Breast epithelium (tissue), 4 donors: ENCODE results near the gene NAALADL2. TPM values are rescaled to one million over a fixed set of nuclear protein-coding genes. Genes with fewer than 3 reads are reported as not detected.

Experiments used
- DNase-seq, 2 donors: peaks; one replicate each; pipeline ENCODE4 v3.0.0-alpha.2; 2019; ENCODE audit warnings: low spot score in 2 of 2
- H3K27ac ChIP-seq, 2 donors: fragments of 200-600 bp; sonication (generic) in 1 of 2; one replicate each; pipeline ENCODE4 v1.5.1; 2016 to 2019; ENCODE audit warnings: mild to moderate bottlenecking in 1 of 2
- H3K27me3 ChIP-seq, 2 donors: fragments of 200-600 bp; sonication (generic) in 1 of 2; one replicate each; pipeline versions ENCODE4 v1.5.1 to v1.6.0; 2017 to 2019; ENCODE audit warnings: control low read depth in 1 of 2, mild to moderate bottlenecking in 1 of 2
- H3K36me3 ChIP-seq: fragments of 200-600 bp; one replicate; pipeline ENCODE4 v1.5.1; 2019
- H3K4me1 ChIP-seq, 2 donors: fragments of 200-600 bp; sonication (generic); one replicate each; pipeline ENCODE4 v1.5.1; 2016 to 2019; ENCODE audit warnings: control low read depth in 1 of 2
- H3K4me3 ChIP-seq, 3 donors: fragments of 200-600 bp; sonication (generic); 1 replicate in 2 of 3; 2 replicates in 1 of 3; pipeline ENCODE4 v1.5.1; 2016 to 2019; ENCODE audit warnings: mild to moderate bottlenecking in 3 of 3, moderate library complexity in 2 of 3
- H3K9me3 ChIP-seq, 2 donors: fragments of 200-600 bp; sonication (generic) in 1 of 2; one replicate each; pipeline ENCODE4 v1.5.1; 2016 to 2019; ENCODE audit warnings: control low read depth in 1 of 2
- CTCF ChIP-seq, 3 donors: fragments of 450-650 bp; IDR thresholded peaks; one replicate each; pipeline ENCODE4 v1.5.1; 2016 to 2017; ENCODE audit warnings: antibody characterized with exemption in 3 of 3, mild to moderate bottlenecking in 3 of 3, moderate library complexity in 3 of 3
- POLR2A ChIP-seq: fragments of 450-650 bp; IDR thresholded peaks from one replicate; pipeline ENCODE4 v1.6.1; 2016; ENCODE audit warnings: antibody characterized with exemption, mild to moderate bottlenecking, moderate library complexity
- POLR2AphosphoS5 ChIP-seq, 3 donors: sonication (generic); formaldehyde crosslinking; IDR thresholded peaks; one replicate each; pipeline ENCODE4 v1.6.1; 2017; ENCODE audit warnings: antibody characterized with exemption in 3 of 3
- intact Hi-C: fragments of 100-400 bp; cut with DNase I; formaldehyde crosslinking; loops from one replicate; pipeline ENCODE4 v1.15.1; 2023; ENCODE audit warnings: low total_unique reads
- total RNA-seq, 3 donors: library from RNA; depleted of rRNA; stranded (reverse); fragments of >200 nt; gene quantifications; one replicate each; pipeline ENCODE4 v1.1.0, GENCODE V29; 2016

NAALADL2 gene
- total RNA-seq, 3 donors from 2014 or later: 12.0 to 69.5 (median 53.9) TPM

DNA sequence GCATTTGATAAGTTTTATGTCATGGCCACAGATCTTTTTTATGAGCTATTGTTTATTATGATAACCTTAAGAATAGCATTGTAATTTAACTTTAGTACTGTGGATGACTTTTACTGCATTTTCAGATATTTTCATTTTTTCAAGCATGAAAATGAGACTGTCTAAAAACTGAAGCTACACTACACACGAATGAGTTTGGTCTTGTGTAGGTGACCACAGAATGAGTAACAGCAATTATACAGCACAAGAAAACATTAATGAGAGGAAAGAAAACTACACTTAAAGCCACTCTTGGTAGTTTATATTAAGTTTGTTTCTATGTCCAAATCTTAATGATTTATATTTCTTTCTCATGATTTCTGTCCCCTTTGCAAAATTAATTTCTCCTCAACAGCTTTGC lies 809.2 kb downstream of the NAALADL2 start:
- intact Hi-C loops: no loop called here

DNA sequence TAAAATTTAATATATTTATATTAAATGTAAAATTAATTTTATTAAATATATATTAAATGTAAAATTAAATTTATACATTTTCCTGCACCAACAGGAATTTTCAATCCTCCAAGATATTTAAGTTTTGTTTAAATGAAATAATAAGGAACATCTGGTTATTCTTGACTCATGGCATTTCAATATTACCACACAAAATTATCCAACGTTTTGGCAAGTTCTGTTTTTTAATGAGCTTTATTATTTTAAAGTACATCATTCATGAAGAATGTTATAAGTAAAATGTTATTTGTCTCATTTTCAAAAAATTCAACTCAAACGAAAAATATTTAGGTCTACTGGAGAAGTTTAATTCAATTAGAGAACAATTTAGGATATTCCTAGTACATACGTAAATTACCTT lies 811.4 kb downstream of the NAALADL2 start:
- DNase-seq: no peak
- intact Hi-C loops: no loop called here
- TF ChIP-seq POLR2AphosphoS5 (IDR thresholded peaks at IDR 0.05) (no peak), CTCF (IDR thresholded peaks at IDR 0.05) (no peak), POLR2A (no peak)
- Histone ChIP-seq H3K36me3 (no peaks in the 10 kb centered on the region), H3K4me1 (no peaks in the 10 kb centered on the region), H3K4me3 (no peak overlapping the region), H3K9me3 (no peaks in the 10 kb centered on the region), H3K27me3 (no peaks in the 10 kb centered on the region), H3K27ac (no peak overlapping the region)

More for the DNA sequence above, 809.2 kb downstream of the NAALADL2 start:
- Histone ChIP-seq H3K36me3 (no peaks in the 10 kb centered on the region), H3K27me3 (no peaks in the 10 kb centered on the region), H3K4me3 (no peak overlapping the region), H3K4me1 (no peaks in the 10 kb centered on the region), H3K27ac (no peak overlapping the region), H3K9me3 (no peaks in the 10 kb centered on the region)
- no peak for DNase-seq
- TF ChIP-seq POLR2A (no peak), POLR2AphosphoS5 (IDR thresholded peaks at IDR 0.05) (no peak), CTCF (IDR thresholded peaks at IDR 0.05) (no peak)

DNA sequence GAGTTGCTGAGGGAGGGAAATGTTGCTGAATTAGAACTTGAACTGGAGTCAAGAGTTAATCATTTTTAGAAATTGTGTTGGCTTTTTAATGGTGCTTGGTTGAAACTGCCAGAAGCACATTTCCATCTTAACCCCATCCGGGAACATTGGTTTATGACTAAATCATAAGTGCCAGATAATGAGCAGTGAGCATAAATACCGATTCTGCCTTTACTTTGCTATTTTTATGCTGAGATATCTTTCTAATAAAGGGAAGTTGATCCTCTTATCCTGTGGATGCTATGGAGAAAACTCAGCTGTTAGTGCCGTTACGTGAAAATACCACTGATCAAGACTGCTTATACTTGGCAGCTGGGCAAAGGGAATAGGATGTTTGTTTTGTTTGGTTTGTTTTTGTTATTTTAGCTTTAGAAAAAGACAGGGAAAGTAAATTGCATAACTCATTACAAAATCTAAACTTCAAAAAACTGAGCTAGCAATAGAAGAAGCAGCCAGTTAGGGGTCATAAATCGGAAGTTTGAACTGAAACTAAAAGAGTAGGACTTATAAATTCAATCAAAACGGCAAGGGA lies 813.1 kb downstream of the NAALADL2 start:
- no peaks in the 10 kb centered on the region for H3K4me1 ChIP-seq
- H3K36me3 ChIP-seq: no peaks in the 10 kb centered on the region
- no peak overlapping the region for H3K27ac ChIP-seq
- no peak for DNase-seq
- no peaks in the 10 kb centered on the region for H3K27me3 ChIP-seq
- peak overlapping the region; percentile 27 to 54 (median 28) for H3K4me3 ChIP-seq
- no peak for TF ChIP-seq POLR2AphosphoS5 (IDR thresholded peaks at IDR 0.05)
- no peak for TF ChIP-seq POLR2A
- TF ChIP-seq CTCF (IDR thresholded peaks at IDR 0.05): no peak
- H3K9me3 ChIP-seq: no peaks in the 10 kb centered on the region
- intact Hi-C loops: no loop called here

- intact Hi-C loops: loop anchor here (5.0 kb wide), 1 partner anchor 1147 kb away; no protein-coding TSS in a partner anchor
- DNase-seq: no peak
- Histone ChIP-seq H3K4me3 (no peak overlapping the region), H3K27me3 (no peaks in the 10 kb centered on the region), H3K9me3 (peaks cover 3 to 9% of the 10 kb centered on the region in 2 donors), H3K36me3 (no peaks in the 10 kb centered on the region), H3K4me1 (no peaks in the 10 kb centered on the region), H3K27ac (no peak overlapping the region)
- TF ChIP-seq CTCF (IDR thresholded peaks at IDR 0.05) (no peak), POLR2A (no peak), POLR2AphosphoS5 (IDR thresholded peaks at IDR 0.05) (no peak)
These were observed 820.4 kb downstream of the NAALADL2 start for GRCh38 chr3:175679568-175679967.

DNA sequence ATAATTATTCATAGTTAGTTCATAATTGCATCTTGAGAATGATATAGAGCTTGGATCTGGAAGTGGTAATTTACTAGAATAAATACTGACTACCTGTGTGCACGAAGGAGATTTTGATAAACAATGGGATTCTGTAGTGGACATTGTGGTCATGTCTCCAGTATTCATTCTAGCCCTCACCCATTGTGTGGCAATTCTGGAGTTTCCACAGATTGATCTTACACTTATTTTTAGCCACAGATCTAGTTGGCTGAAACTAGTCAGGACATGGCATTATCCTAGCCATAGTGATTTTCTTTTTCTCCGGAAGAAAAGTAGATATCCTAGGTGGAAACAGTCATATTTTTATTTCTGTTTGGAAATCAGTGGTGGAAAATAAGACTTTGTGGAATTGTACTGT lies 833.1 kb downstream of the NAALADL2 start:
- intact Hi-C loops: no loop called here
- no peak overlapping the region for H3K4me3 ChIP-seq
- H3K27ac ChIP-seq: no peak overlapping the region
- DNase-seq: no peak
- no peaks in the 10 kb centered on the region for H3K9me3 ChIP-seq
- no peaks in the 10 kb centered on the region for H3K4me1 ChIP-seq
- H3K36me3 ChIP-seq: no peaks in the 10 kb centered on the region
- TF ChIP-seq POLR2A: no peak
- TF ChIP-seq CTCF (IDR thresholded peaks at IDR 0.05): no peak
- TF ChIP-seq POLR2AphosphoS5 (IDR thresholded peaks at IDR 0.05): no peak
- no peaks in the 10 kb centered on the region for H3K27me3 ChIP-seq
